Sigmoid colon (tissue), 4 donors: ENCODE measurements around the gene RPS2.

Experiments
- CTCF ChIP-seq, 4 experiments: fragments of 450-650 bp in 3 of 4; fragments of 200-600 bp in 1 of 4; IDR thresholded peaks; one replicate each; pipeline ENCODE4 v1.5.1; 2016 to 2019; ENCODE audit warnings: antibody characterized with exemption in 4 of 4, mild to moderate bottlenecking in 3 of 4, moderate library complexity in 2 of 4
- EP300 ChIP-seq, 4 donors: sonication (generic); formaldehyde crosslinking; IDR thresholded peaks; one replicate each; pipeline ENCODE4 v1.6.1; 2017; ENCODE audit warnings: antibody characterized with exemption in 4 of 4

DNA sequence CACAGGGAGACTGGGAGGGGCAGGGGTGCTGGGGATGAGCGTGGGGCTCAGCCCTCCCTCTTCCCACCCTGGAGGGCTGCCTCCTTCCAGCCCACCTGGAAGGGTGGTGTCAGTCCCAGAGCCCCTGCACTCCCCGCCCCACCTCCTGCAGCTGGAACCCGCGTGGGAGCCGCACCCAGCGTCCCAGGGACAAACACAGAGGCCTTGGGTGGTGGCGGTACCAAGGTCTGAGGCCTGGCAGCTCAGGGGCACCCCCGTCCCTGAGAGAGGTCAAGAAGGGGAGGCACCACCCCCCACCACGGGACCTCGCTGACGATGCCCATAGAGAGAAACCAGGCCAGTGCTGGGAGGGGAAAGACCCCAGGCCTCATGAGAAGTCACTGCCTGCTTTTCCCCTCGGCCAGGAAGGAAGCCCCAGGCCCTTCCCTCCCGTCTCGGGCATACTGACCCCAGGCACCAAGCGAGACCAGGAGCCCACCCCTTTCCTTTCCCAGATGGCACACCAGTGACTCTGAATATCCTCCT lies 50.5 kb downstream of the RPS2 start:
- TF ChIP-seq CTCF (IDR thresholded peaks at IDR 0.05) (no peak), EP300 (IDR thresholded peaks at IDR 0.05) (no peak)
